Mammary epithelial cell (primary cell): ENCODE data around the gene PLEKHJ1.

ENCODE experiments used
- EZH2 ChIP-seq: IDR thresholded peaks from 2 replicates; pipeline ENCODE4 v1.6.1; 2012; ENCODE audit warnings: low read length, inconsistent platforms, borderline replicate concordance
- TF ChIP-seq, protein P1 (sequence below), 2 donors: IDR thresholded peaks in 1 of 2; conservative IDR thresholded peaks in 1 of 2; 2 replicates each; pipeline ENCODE4 v1.5.1; 2011 to 2012; ENCODE audit warnings: inconsistent platforms in 2 of 2, low read length in 2 of 2, mild to moderate bottlenecking in 2 of 2, control low read depth in 1 of 2, low read depth in 1 of 2; ENCODE audit not compliant: insufficient read depth in 1 of 2; ENCODE audit errors: extremely low read depth in 1 of 2

DNA sequence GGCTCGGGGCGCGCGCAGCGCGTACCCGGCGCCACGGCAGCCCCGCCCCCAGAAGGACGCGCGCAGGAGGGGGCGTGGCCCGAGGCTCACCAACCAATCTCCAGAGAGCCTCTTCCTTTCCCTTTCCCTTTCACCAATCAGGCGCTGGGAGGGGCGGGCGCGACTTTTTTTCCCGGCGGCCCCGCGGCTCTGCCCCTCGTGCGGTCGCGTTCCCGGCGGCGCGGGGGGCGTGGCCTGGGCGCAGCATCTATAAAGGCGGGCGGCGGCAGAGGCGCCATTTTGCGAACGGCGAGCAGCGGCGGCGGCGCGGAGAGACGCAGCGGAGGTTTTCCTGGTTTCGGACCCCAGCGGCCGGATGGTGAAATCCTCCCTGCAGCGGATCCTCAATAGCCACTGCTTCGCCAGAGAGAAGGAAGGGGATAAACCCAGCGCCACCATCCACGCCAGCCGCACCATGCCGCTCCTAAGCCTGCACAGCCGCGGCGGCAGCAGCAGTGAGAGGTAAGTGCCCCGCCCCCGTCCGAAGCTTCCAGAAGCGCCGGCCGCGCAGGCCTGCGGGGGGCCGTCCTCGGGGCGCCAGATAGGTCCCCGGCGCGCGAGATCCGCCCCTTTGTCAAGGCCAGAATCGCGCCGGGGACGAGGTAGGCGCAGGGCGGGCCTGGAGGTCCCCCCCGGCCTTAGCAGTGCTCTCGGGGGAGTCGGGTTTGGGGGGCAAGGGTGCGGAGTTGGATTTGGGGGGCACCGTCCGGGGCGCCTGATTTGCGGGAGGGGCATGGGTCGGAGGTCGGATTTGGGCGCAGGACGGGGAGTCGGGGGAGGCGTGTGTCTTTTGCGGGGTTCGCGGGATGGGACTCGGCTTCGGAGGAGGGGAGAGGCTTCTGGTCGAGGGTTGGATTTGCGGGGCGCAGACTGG is 33.4 kb upstream of the PLEKHJ1 start:
- TF ChIP-seq, protein P1, sequence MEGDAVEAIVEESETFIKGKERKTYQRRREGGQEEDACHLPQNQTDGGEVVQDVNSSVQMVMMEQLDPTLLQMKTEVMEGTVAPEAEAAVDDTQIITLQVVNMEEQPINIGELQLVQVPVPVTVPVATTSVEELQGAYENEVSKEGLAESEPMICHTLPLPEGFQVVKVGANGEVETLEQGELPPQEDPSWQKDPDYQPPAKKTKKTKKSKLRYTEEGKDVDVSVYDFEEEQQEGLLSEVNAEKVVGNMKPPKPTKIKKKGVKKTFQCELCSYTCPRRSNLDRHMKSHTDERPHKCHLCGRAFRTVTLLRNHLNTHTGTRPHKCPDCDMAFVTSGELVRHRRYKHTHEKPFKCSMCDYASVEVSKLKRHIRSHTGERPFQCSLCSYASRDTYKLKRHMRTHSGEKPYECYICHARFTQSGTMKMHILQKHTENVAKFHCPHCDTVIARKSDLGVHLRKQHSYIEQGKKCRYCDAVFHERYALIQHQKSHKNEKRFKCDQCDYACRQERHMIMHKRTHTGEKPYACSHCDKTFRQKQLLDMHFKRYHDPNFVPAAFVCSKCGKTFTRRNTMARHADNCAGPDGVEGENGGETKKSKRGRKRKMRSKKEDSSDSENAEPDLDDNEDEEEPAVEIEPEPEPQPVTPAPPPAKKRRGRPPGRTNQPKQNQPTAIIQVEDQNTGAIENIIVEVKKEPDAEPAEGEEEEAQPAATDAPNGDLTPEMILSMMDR (conservative IDR thresholded peaks at IDR 0.05 in 1 of 2, IDR thresholded peaks at IDR 0.05 in 1 of 2; ENCODE audit: extremely low read depth in 1 of 2, insufficient read depth in 1 of 2, low read depth in 1 of 2, low read length in 2 of 2): no peak
- no peak for TF ChIP-seq EZH2
